ENCODE data around the gene SPINK4.

The SPINK4 gene

GRCh38 chr9:33228606-33229005 lies 11.4 kb upstream of the SPINK4 start:
- DNase-seq: no peak
- Histone ChIP-seq H3K79me2 (ENCODE audit: insufficient read depth, low read length) (no peaks in the 10 kb centered on the region), H4K20me1 (ENCODE audit: insufficient read depth, low read length) (no peaks in the 10 kb centered on the region), H2AFZ (ENCODE audit: low read depth, low read length) (no peak overlapping the region), H3K4me3 (ENCODE audit: low read depth in 1 of 2, low read length in 2 of 2) (no peak overlapping the region), H3K36me3 (ENCODE audit: insufficient read depth, low read length) (no peaks in the 10 kb centered on the region), H3K4me1 (ENCODE audit: insufficient read depth, low read length) (0 out of 2 replicates have a peak, but pooled peaks cover 3% of the 10 kb centered on the region), H3K4me2 (ENCODE audit: insufficient read depth, low read length) (no peak overlapping the region), H3K27me3 (ENCODE audit: insufficient read depth, low read length, poor library complexity) (no peaks in the 10 kb centered on the region), H3K9me3 (ENCODE audit: insufficient read depth, low read length, severe bottlenecking) (no peaks in the 10 kb centered on the region), H3K27ac (ENCODE audit: low read length) (no peak overlapping the region), H3K9ac (ENCODE audit: low read depth, low read length) (no peak overlapping the region)
- no peak for ATAC-seq (ENCODE audit: insufficient read depth, low read depth)
- TF ChIP-seq, protein P1, sequence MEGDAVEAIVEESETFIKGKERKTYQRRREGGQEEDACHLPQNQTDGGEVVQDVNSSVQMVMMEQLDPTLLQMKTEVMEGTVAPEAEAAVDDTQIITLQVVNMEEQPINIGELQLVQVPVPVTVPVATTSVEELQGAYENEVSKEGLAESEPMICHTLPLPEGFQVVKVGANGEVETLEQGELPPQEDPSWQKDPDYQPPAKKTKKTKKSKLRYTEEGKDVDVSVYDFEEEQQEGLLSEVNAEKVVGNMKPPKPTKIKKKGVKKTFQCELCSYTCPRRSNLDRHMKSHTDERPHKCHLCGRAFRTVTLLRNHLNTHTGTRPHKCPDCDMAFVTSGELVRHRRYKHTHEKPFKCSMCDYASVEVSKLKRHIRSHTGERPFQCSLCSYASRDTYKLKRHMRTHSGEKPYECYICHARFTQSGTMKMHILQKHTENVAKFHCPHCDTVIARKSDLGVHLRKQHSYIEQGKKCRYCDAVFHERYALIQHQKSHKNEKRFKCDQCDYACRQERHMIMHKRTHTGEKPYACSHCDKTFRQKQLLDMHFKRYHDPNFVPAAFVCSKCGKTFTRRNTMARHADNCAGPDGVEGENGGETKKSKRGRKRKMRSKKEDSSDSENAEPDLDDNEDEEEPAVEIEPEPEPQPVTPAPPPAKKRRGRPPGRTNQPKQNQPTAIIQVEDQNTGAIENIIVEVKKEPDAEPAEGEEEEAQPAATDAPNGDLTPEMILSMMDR (IDR thresholded peaks at IDR 0.05; ENCODE audit: borderline replicate concordance, extremely low read depth, low read length, poor library complexity, severe bottlenecking): no peak
- TF ChIP-seq EZH2 (IDR thresholded peaks at IDR 0.05; ENCODE audit: borderline replicate concordance, low read depth, low read length, severe bottlenecking): no peak

DNA sequence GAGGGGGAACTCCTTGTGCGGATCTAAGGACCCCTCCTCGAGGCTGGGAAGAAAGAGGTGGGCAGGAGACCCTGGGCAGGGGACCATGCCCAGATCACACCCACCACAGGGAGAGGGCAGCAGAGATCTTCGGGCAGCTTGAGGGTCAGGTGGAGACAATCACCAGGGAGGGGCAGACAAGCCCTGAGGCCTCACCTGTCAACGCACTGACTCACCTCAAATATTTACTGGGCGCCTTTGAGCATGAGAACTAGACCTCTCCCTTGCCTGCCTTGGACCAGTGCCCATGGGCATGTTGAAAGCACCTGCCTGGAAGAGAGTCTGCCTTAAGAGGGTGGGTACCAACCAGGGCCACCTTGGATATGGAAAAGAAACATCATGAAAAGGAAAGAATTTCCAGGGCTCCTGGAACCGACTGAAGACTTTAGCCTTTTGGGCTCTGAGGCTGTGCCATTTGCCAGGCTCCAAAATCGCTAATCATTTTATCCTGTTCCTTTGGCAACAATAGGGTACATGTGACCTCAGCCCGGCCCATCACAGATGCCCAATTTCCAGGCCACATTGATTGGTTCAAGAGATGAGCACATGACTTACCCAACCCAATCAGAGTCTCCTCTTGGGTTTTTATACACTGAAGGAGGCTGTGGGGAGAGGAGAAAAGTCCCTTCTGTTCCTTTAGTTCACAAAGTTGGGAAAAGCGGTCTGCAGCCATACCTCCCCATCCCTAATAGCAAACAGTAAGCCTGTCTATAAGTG lies 10.4 kb upstream of the SPINK4 start:
- H3K4me3 ChIP-seq (ENCODE audit: low read depth in 1 of 2, low read length in 2 of 2): no peak overlapping the region
- no peak overlapping the region for H2AFZ ChIP-seq (ENCODE audit: low read depth, low read length)
- H3K4me2 ChIP-seq (ENCODE audit: insufficient read depth, low read length): no peak overlapping the region
- 0 out of 2 replicates have a peak, but pooled peaks cover 3% of the 10 kb centered on the region for H3K4me1 ChIP-seq (ENCODE audit: insufficient read depth, low read length)
- no peaks in the 10 kb centered on the region for H4K20me1 ChIP-seq (ENCODE audit: insufficient read depth, low read length)
- ATAC-seq (ENCODE audit: insufficient read depth, low read depth): no peak; the same call in 2 of the 3 replicates
- TF ChIP-seq, protein P1 (IDR thresholded peaks at IDR 0.05; ENCODE audit: borderline replicate concordance, extremely low read depth, low read length, poor library complexity, severe bottlenecking): no peak
- TF ChIP-seq EZH2 (IDR thresholded peaks at IDR 0.05; ENCODE audit: borderline replicate concordance, low read depth, low read length, severe bottlenecking): no peak
- no peaks in the 10 kb centered on the region for H3K9me3 ChIP-seq (ENCODE audit: insufficient read depth, low read length, severe bottlenecking)
- H3K27me3 ChIP-seq (ENCODE audit: insufficient read depth, low read length, poor library complexity): no peaks in the 10 kb centered on the region
- no peaks in the 10 kb centered on the region for H3K79me2 ChIP-seq (ENCODE audit: insufficient read depth, low read length)
- no peaks in the 10 kb centered on the region for H3K36me3 ChIP-seq (ENCODE audit: insufficient read depth, low read length)
- DNase-seq: no peak
- no peak overlapping the region for H3K27ac ChIP-seq (ENCODE audit: low read length)
- H3K9ac ChIP-seq (ENCODE audit: low read depth, low read length): no peak overlapping the region

GRCh38 chr9:33230756-33231622 lies 9.0 kb upstream of the SPINK4 start:
- no peak overlapping the region for H2AFZ ChIP-seq (ENCODE audit: low read depth, low read length)
- TF ChIP-seq, protein P1 (IDR thresholded peaks at IDR 0.05; ENCODE audit: borderline replicate concordance, extremely low read depth, low read length, poor library complexity, severe bottlenecking): no peak
- no peak for TF ChIP-seq EZH2 (IDR thresholded peaks at IDR 0.05; ENCODE audit: borderline replicate concordance, low read depth, low read length, severe bottlenecking)
- H3K4me1 ChIP-seq (ENCODE audit: insufficient read depth, low read length): no peaks in the 10 kb centered on the region
- DNase-seq (no peak), ATAC-seq (ENCODE audit: insufficient read depth, low read depth) (no peak)
- no peak overlapping the region for H3K9ac ChIP-seq (ENCODE audit: low read depth, low read length)
- no peak overlapping the region for H3K4me3 ChIP-seq (ENCODE audit: low read depth in 1 of 2, low read length in 2 of 2)
- no peak overlapping the region for H3K27ac ChIP-seq (ENCODE audit: low read length)
- H3K36me3 ChIP-seq (ENCODE audit: insufficient read depth, low read length): no peaks in the 10 kb centered on the region
- H3K9me3 ChIP-seq (ENCODE audit: insufficient read depth, low read length, severe bottlenecking): no peaks in the 10 kb centered on the region
- H3K27me3 ChIP-seq (ENCODE audit: insufficient read depth, low read length, poor library complexity): no peaks in the 10 kb centered on the region
- H4K20me1 ChIP-seq (ENCODE audit: insufficient read depth, low read length): no peaks in the 10 kb centered on the region
- H3K4me2 ChIP-seq (ENCODE audit: insufficient read depth, low read length): no peak overlapping the region
- H3K79me2 ChIP-seq (ENCODE audit: insufficient read depth, low read length): no peaks in the 10 kb centered on the region
